Thoracic aorta endothelial cell (primary cell): Measurements from ENCODE around the gene SLU7. TPM values are rescaled to one million over a fixed set of nuclear protein-coding genes. Genes with fewer than 3 reads are reported as not detected.

Experiments
- total RNA-seq: library from RNA; depleted of rRNA; stranded (reverse); fragments of >200 nt; gene quantifications from 2 replicates; pipeline ENCODE4 v1.2.3, GENCODE V29; 2012

SLU7 gene
- 61.0 and 66.6 TPM in 2 replicates for total RNA-seq

GRCh38 chr5:160418561-160419457, at the start of gene SLU7:
Gene SLU7 (minus strand): TSS chr5:160419081. CDS start chr5:160415294, 3,787 bp downstream.

GRCh38 chr5:160421625-160422258, 2.9 kb upstream of the SLU7 start, which contains the start of gene PTTG1:
Gene PTTG1 (plus strand): TSS chr5:160421855. CDS start chr5:160422313, 458 bp downstream.

GRCh38 chr5:160399402-160400353, 19.2 kb downstream of the SLU7 start, which contains the start of gene FAM200C:
Gene FAM200C (minus strand): TSS chr5:160400054. CDS start chr5:160395490, 4,564 bp downstream.

GRCh38 chr5:160369990-160370712, 48.7 kb downstream of the SLU7 start, which contains the start of gene C1QTNF2:
Gene C1QTNF2 (minus strand): TSS chr5:160370626. CDS start chr5:160355011, 15,615 bp downstream.

Other genes with a start within 250 kb of the SLU7 start
- not detected in 2 replicates for gene FABP6, start 189.6 kb downstream of the SLU7 start, total RNA-seq
- gene CCNJL, start 106.5 kb downstream of the SLU7 start, total RNA-seq: 4.0 TPM in 2 replicates
- not detected in 2 replicates for gene C1QTNF2, start 48.5 kb downstream of the SLU7 start, total RNA-seq
- 2.9 and 4.1 TPM in 2 replicates for gene FAM200C, start 19.0 kb downstream of the SLU7 start, total RNA-seq
- gene PTTG1, start 2.8 kb upstream of the SLU7 start, total RNA-seq: 329 and 398 TPM in 2 replicates